Bone marrow (tissue), 2 donors: Measurements from ENCODE around the gene MAST4.
"Not testable (repeated sequence)": the region's sequence is repeated elsewhere in the genome, so short reads cannot be mapped to it uniquely, and the experiment has no call there.

ENCODE experiments used
- DNase-seq, 2 donors: peaks; one replicate each; lab custom pipeline; 2025; lab: John Stamatoyannopoulos, UW

The MAST4 gene

DNA sequence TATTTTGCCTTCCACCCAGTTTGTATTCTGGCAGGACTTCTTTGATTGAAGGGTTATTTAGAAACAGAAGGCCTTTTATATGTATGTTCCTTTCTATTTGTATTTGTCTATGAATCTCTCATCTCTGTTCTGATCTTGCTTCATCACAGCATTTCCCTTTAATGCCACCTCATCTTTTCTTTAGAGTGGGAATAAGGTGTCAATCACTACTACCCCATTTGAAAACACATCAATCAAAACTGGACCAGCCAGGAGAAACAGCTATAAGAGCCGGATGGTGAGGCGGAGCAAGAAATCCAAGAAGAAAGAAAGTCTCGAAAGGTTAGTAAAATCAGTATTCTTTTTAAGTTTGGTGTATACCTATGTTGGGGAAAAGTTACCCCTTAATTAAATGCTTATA, 564.1 kb downstream of the MAST4 start:
- no peak for DNase-seq

DNA sequence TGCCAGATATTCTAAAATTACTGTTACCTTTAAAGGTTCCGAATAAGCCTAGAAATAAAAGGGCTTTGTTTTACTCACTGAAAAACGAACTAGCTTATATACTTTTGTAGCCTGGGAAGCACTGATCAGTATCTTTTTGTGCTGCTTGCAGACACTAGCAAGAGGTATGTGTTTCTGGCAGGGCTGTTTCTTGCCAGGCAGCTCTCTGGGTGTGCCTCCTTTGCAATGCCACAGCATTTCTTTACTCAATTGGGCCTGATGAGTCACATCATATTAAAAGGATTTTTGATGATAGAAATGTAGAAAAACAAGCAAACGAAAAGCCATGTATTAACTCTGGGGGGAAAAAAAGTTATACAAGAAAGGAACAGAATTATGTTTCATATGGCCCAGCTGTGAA, 564.8 kb downstream of the MAST4 start:
- no peak for DNase-seq

DNA sequence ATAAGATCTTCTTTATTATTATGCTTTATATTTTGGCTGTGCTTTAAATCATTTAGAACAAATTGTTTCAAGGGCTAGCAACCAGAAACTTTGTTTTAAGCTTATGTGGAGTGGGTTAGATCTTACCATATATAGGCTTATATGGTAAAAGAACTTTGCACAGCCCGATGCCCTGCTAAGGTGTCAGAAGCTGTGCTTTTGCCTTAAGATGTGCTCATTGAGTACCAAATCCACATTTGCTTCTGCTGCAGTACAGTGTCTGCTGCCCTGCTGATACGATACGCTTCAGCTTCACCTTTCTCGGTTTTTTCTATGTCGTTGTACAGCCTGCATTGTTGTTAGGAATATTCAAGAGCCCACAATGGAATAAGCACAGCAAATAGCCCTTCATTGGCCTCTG, 565.6 kb downstream of the MAST4 start:
- DNase-seq = no peak

DNA sequence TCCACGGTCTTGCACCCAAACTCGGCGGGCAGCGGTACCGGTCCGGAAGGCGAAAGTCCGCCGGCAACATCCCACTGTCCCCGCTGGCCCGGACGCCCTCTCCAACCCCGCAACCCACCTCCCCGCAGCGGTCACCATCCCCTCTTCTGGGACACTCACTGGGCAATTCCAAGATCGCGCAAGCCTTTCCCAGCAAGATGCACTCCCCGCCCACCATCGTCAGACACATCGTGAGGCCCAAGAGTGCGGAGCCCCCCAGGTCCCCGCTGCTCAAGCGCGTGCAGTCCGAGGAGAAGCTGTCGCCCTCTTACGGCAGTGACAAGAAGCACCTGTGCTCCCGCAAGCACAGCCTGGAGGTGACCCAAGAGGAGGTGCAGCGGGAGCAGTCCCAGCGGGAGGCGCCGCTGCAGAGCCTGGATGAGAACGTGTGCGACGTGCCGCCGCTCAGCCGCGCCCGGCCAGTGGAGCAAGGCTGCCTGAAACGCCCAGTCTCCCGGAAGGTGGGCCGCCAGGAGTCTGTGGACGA, 567.1 kb downstream of the MAST4 start:
- no peak for DNase-seq

DNA sequence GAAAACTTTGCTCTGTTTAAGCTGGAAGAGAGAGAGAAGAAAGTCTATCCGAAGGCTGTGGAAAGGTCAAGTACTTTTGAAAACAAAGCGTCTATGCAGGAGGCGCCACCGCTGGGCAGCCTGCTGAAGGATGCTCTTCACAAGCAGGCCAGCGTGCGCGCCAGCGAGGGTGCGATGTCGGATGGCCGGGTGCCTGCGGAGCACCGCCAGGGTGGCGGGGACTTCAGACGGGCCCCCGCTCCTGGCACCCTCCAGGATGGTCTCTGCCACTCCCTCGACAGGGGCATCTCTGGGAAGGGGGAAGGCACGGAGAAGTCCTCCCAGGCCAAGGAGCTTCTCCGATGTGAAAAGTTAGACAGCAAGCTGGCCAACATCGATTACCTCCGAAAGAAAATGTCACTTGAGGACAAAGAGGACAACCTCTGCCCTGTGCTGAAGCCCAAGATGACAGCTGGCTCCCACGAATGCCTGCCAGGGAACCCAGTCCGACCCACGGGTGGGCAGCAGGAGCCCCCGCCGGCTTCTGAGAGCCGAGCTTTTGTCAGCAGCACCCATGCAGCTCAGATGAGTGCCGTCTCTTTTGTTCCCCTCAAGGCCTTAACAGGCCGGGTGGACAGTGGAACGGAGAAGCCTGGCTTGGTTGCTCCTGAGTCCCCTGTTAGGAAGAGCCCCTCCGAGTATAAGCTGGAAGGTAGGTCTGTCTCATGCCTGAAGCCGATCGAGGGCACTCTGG, 567.8 kb downstream of the MAST4 start:
- DNase-seq = no peak

DNA sequence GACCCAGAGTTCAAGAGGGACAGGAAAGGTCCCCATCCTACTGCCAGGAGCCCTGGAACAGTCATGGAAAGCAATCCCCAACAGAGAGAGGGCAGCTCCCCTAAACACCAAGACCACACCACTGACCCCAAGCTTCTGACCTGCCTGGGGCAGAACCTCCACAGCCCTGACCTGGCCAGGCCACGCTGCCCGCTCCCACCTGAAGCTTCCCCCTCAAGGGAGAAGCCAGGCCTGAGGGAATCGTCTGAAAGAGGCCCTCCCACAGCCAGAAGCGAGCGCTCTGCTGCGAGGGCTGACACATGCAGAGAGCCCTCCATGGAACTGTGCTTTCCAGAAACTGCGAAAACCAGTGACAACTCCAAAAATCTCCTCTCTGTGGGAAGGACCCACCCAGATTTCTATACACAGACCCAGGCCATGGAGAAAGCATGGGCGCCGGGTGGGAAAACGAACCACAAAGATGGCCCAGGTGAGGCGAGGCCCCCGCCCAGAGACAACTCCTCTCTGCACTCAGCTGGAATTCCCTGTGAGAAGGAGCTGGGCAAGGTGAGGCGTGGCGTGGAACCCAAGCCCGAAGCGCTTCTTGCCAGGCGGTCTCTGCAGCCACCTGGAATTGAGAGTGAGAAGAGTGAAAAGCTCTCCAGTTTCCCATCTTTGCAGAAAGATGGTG, 568.8 kb downstream of the MAST4 start:
- no peak for DNase-seq

DNA sequence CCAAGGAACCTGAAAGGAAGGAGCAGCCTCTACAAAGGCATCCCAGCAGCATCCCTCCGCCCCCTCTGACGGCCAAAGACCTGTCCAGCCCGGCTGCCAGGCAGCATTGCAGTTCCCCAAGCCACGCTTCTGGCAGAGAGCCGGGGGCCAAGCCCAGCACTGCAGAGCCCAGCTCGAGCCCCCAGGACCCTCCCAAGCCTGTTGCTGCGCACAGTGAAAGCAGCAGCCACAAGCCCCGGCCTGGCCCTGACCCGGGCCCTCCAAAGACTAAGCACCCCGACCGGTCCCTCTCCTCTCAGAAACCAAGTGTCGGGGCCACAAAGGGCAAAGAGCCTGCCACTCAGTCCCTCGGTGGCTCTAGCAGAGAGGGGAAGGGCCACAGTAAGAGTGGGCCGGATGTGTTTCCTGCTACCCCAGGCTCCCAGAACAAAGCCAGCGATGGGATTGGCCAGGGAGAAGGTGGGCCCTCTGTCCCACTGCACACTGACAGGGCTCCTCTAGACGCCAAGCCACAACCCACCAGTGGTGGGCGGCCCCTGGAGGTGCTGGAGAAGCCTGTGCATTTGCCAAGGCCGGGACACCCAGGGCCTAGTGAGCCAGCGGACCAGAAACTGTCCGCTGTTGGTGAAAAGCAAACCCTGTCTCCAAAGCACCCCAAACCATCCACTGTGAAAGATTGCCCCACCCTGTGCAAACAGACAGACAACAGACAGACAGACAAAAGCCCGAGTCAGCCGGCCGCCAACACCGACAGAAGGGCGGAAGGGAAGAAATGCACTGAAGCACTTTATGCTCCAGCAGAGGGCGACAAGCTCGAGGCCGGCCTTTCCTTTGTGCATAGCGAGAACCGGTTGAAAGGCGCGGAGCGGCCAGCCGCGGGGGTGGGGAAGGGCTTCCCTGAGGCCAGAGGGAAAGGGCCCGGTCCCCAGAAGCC, 569.6 kb downstream of the MAST4 start:
- DNase-seq = peak; percentile 18 to 73

DNA sequence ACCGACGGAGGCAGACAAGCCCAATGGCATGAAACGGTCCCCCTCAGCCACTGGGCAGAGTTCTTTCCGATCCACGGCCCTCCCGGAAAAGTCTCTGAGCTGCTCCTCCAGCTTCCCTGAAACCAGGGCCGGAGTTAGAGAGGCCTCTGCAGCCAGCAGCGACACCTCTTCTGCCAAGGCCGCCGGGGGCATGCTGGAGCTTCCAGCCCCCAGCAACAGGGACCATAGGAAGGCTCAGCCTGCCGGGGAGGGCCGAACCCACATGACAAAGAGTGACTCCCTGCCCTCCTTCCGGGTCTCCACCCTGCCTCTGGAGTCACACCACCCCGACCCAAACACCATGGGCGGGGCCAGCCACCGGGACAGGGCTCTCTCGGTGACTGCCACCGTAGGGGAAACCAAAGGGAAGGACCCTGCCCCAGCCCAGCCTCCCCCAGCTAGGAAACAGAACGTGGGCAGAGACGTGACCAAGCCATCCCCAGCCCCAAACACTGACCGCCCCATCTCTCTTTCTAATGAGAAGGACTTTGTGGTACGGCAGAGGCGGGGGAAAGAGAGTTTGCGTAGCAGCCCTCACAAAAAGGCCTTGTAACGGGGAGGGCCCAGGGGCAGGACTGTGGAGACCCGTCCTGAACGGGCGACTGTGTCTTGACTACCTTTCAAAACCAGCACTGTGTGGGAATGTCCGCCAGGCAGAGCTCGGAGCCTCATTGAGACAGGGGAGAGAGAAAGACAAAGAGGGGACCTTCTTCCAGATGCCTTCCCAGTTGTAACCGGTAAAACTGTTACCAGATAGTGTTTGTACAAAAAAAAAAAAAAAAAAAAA, 570.5 kb downstream of the MAST4 start:
- no peak for DNase-seq

DNA sequence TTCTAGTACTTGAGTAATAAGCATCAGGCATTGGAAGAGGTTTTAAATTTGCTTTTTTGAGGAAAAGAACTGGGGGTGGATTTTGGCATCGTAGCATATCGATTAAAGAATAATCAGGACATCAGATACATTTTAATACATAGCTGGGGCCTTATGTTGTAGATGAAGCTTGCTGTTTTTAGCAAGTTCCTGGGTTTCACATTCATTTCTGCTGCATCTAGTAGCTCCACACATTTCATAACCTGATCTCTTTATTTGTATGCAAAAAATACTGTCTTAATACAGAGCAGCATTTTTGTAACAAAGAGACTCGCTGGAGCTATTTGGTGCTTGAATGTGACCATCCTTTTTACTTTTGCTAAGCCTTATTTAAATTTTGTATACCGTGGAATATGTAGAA, 571.9 kb downstream of the MAST4 start:
- no peak for DNase-seq

DNA sequence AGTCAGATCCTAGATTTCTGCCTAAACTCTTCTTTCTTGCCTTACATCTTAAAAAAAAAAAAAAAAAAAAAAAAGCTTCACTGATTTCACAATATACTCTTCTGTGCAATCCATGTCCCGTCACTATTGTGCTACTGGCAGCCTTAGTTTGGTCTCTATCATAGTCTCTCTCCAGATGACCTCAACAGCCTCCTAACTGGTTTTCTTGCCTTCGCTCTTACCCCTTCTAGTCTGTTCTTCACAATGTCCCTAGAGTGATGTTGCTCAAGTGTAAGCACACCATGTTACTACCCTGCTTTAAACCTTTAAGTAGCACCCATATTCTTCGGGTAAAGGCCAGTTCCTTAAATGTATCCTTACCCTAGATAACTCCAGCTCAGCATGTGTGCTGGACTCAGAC, 574.6 kb downstream of the MAST4 start:
- no peak for DNase-seq

DNA sequence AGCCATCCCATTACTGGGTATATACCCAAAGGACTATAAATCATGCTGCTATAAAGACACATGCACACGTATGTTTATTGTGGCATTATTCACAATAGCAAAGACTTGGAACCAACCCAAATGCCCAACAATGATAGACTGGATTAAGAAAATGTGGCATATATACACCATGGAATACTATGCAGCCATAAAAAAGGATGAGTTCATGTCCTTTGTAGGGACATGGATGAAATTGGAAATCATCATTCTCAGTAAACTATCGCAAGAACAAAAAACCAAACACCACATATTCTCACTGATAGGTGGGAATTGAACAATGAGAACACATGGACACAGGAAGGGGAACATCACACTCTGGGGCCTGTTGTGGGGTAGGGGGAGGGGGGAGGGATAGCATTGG, 577.2 kb downstream of the MAST4 start:
- not testable (repeated sequence) for DNase-seq

DNA sequence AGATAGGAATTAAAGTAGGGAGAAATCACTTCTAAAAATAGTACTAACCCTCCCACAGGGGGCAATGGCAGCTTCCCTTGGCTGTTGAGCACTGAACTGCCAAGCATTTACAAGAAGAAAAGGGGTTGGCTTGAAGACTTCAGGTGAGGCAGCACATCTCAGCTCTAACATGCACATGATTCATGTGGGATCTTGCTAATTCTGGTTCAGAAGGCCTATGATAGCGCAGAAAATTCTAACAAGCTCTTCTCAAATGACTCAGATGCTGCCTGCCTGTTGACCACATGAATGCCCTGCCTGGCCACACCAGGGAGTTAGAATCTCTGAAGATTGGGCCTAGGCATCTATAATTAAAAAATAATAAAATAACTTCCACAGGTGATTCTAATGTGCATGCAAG, 577.8 kb downstream of the MAST4 start:
- no peak for DNase-seq

DNA sequence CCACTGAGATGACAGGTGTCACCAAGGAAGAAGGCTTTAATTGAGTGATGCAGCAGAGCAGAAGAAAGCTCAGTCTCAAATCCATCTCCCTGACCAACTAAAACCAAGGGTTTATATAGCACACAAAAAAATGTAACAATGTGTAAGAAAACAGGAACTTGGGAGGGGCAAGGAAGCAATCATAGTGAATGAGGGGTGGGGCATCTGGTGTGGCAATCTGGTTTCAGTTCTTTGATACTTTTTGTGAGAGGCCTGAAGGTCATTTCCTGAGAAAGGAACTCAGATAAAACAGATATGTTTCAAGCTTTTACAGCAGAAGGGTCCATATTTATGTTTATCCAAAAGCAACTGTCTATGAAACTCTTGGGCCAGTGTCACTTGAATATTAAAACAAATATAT, 580.7 kb downstream of the MAST4 start:
- no peak for DNase-seq

DNA sequence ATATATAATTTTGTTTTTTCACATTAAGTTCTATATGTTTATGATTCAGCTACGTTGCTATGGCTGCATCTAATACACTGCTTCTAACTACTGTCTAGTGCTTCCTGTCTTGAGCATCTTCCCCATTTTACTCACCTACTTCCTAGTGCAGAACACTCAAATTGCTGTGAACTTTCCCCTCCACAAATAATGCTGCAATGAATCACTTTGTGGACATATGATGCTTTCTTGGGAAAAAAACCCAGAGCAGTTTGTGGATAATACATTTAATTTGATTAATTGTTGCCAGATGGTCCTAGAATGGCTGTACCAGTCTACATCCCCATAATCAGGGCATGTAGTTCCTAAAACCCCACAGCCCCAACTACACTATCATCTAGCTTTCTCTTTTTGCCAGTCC, 581.9 kb downstream of the MAST4 start:
- peak in 1 of 2 donors; percentile 89 for DNase-seq

DNA sequence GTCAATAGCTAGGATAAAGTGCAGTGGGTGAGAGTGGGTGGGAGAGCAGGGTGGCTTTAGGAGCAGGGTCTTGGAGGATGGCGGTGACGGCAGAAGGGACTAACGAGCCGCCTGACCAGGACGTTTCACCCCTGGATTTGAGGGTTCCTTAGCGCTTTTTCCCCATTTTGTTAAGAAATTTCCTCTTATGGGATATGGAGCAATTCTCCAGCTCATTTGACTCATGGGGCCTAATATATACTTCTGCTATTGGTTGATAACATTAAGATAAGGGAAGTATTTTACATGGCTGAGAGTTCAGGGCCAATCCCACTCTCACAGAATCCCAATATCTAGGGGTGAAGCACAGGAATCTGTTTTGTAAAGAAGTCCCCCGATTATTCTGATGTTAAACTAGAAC, 582.8 kb downstream of the MAST4 start:
- no peak for DNase-seq

DNA sequence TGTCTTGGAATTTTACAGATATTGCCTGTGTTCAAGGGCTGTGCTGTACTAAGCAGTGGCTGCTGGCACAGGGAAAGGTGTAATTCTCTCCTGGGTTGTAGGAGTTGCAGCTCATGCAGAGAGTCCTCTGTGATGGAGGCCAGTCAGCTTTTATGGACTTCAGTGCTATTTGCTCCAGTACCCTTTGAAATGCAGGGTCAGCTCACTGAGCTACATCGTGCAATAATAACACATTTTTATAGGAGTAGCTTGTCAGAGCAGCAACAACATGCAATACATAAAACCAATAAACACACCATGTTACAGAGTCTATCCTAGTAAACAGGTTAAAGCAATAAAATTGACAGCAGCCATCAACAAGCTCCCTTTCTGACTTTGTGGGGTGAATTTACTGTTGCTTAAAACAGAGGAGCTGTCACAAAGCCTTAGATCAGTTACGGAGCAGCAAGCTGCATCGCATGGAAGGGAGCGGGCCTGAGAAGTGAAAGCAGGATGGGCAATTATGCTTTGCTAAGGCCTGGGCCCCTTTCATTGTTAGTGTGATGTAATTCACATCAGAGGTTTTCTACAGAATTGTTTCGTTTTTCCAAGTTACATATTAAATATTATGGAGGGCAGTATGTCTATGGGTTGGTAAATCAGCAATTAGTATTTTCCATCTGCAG, 583.6 kb downstream of the MAST4 start:
- DNase-seq = no peak

DNA sequence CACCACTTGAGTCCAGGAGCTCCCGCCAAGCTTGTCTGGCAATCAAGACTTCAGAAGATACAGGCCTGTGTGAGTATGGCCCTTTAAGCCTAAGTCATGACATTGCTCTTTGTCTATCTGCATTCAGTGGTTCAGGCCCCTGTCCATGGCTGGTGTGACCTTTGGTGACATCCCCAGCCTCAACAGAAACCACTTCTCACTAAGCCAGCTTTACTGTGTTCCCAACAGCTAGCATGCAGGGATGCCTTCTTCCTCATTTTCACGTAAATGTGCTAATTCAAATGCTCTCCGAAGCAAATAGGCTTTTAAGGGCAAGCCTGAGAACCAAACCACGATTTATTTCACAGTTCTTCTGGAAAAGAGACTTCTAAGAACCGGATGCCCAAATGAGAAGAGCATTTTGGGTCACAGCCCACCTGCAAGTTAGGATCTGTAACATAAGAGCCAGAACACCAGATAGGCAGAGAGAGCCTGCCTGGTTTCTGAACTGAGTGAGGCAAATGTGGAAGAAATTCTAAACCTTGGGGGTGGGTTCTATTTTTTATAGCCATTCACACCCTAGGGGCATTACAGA, 585.5 kb downstream of the MAST4 start:
- DNase-seq = peak in 1 of 2 donors; percentile 78

DNA sequence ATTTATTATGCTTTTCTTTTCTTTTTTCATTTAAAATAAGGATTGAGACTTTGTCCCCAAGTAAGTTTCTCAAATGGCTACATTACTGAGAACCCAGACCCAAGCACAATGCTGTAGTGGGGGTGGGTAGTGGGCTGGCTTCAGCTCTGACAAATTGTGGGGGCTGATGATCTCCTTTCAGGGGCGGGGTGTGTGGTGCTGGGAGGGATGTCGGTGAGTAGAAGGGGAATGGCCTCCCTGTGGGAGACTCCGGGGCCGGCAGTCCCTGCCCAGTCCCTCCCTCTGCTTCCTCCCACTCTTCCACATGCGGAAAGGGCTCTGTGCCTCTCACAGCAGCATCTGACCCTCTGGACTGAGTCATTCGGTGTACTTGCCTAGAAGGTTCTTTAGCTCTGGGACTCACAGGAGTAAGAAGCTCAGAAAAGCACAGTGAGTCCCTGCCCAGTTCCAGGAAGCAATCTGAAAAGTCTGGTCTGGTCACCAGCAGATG, 586.2 kb downstream of the MAST4 start:
- DNase-seq = no peak

DNA sequence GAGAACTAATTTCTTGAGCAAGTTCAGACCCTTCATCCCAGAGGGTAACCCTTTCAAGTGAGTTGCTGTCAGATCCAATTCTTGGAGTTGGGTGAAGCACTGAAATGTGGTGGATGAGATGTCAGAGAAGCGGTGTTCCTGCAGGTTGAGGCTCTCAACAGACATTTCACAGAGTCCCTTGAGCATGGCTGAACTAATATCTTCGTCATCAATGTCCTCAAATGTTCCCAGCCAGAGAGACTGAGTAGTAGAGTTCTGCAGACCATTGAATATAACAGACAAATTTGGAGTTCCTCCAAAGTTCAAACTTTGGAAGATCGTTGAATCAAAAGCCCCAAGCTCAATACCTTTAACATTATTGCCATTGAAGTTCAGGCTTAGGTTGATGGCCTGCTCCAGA, 587.7 kb downstream of the MAST4 start:
- no peak for DNase-seq

DNA sequence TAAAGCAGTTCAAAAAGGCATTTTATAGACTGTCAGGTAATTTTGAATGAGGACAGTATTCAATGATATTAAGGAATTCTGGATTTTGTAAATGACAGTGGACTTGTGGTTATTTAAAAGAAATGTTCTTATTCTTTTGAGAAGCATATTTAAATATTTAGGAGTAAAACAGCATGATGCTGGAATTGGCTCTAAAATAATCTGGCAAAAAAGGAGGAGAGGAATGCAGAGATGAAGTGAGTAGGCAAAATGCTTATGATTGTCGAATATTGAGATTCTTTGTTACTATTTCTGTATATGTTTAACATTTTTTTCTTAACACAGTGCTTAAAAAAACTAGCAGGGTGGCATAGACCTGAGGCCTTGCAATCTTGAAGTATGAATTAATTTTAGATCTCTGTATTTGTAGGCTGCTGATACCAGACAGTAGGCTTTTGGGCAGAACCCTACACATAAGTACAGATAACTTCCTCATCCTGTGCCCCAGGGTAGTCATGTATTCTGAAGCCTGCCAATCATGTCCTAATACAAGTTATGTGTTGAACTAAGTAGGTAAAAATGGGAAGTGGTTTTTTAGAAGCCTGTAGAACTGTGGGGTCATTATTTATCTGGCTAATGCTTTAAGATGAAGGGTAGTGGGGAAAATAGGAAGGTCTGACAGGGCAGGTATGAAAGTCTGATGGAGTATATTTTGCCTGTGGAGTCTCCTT, 591.0 kb downstream of the MAST4 start:
- DNase-seq = peak in 1 of 2 donors; percentile 83
